ENCODE data around the gene TUBA8. TPM values are rescaled to one million over a fixed set of nuclear protein-coding genes. Genes with fewer than 3 reads are reported as not detected.
"Not testable (repeated sequence)": the region's sequence is repeated elsewhere in the genome, so short reads cannot be mapped to it uniquely, and the experiment has no call there.

Gene TUBA8
- total RNA-seq, 2 donors from 2014 or later = 2.3 to 27.0 TPM

GRCh38 chr22:18070556-18071306 is 39.9 kb upstream of the TUBA8 start:
- Mint-ChIP-seq H3K4me1 (peaks cover 8% of the 10 kb centered on the region), H3K27me3 (peaks cover 42% of the 10 kb centered on the region), H3K4me3 (no peak overlapping the region), H3K27ac (no peak overlapping the region), H3K36me3 (ENCODE audit: low read depth) (peaks cover 3% of the 10 kb centered on the region)
- ATAC-seq = no peak
- H3K9me3 ChIP-seq (ENCODE audit: control insufficient read depth, low read length, poor library complexity, severe bottlenecking) = no peaks in the 10 kb centered on the region
- no peak for DNase-seq

- Mint-ChIP-seq H3K27ac (peak overlapping the region; percentile 54), H3K27me3 (peaks cover 35% of the 10 kb centered on the region)
- ATAC-seq; H3K9me3 ChIP-seq (ENCODE audit: control insufficient read depth, low read length, poor library complexity, severe bottlenecking); H3K36me3 Mint-ChIP-seq (ENCODE audit: low read depth); H3K4me1 Mint-ChIP-seq; H3K4me3 Mint-ChIP-seq; DNase-seq: not testable (repeated sequence)
These were observed 39.2 kb upstream of the TUBA8 start for GRCh38 chr22:18071307-18071967.

- H3K4me1 Mint-ChIP-seq = peaks cover 12% of the 10 kb centered on the region
- DNase-seq (no peak), ATAC-seq (no peak)
- no peaks in the 10 kb centered on the region for H3K9me3 ChIP-seq (ENCODE audit: control insufficient read depth, low read length, poor library complexity, severe bottlenecking)
- H3K27ac Mint-ChIP-seq = no peak overlapping the region
- no peak overlapping the region for H3K4me3 Mint-ChIP-seq
- peaks cover 30% of the 10 kb centered on the region for H3K27me3 Mint-ChIP-seq
- H3K36me3 Mint-ChIP-seq (ENCODE audit: low read depth) = no peaks in the 10 kb centered on the region
These were observed 38.7 kb upstream of the TUBA8 start for GRCh38 chr22:18071968-18072310.

- H3K27ac Mint-ChIP-seq = no peak overlapping the region
- H3K36me3 Mint-ChIP-seq (ENCODE audit: low read depth) = no peaks in the 10 kb centered on the region
- ATAC-seq = no peak
These were observed 37.1 kb upstream of the TUBA8 start for GRCh38 chr22:18073467-18073866.

GRCh38 chr22:18073927-18074326 is 36.7 kb upstream of the TUBA8 start:
- H3K36me3 Mint-ChIP-seq (ENCODE audit: low read depth); DNase-seq; H3K27me3 Mint-ChIP-seq; H3K27ac Mint-ChIP-seq; ATAC-seq; H3K4me3 Mint-ChIP-seq; H3K9me3 ChIP-seq (ENCODE audit: control insufficient read depth, low read length, poor library complexity, severe bottlenecking): not testable (repeated sequence)
- peaks cover 18% of the 10 kb centered on the region for H3K4me1 Mint-ChIP-seq

More at GRCh38 chr22:18073467-18073866, 37.1 kb upstream of the TUBA8 start:
- peaks cover 15% of the 10 kb centered on the region for H3K4me1 Mint-ChIP-seq
- H3K9me3 ChIP-seq (ENCODE audit: control insufficient read depth, low read length, poor library complexity, severe bottlenecking) = no peaks in the 10 kb centered on the region
- no peak for DNase-seq
- peaks cover 14% of the 10 kb centered on the region for H3K27me3 Mint-ChIP-seq
- H3K4me3 Mint-ChIP-seq = no peak overlapping the region

- H3K9me3 ChIP-seq (ENCODE audit: control insufficient read depth, low read length, poor library complexity, severe bottlenecking) = no peaks in the 10 kb centered on the region
- no peak overlapping the region for H3K27ac Mint-ChIP-seq
- peaks cover 28% of the 10 kb centered on the region for H3K4me1 Mint-ChIP-seq
- DNase-seq (no peak), ATAC-seq (no peak)
- H3K4me3 Mint-ChIP-seq = no peak overlapping the region
- peaks cover 2% of the 10 kb centered on the region for H3K36me3 Mint-ChIP-seq (ENCODE audit: low read depth)
- H3K27me3 Mint-ChIP-seq = no peaks in the 10 kb centered on the region
These were observed 35.4 kb upstream of the TUBA8 start for GRCh38 chr22:18075101-18075719.

GRCh38 chr22:18075720-18076497 is 34.7 kb upstream of the TUBA8 start:
- H3K27ac Mint-ChIP-seq = peak overlapping the region; percentile 96
- DNase-seq (peak in 2 of 3 donors; percentile 13 to 43), ATAC-seq (no peak)

GRCh38 chr22:18077087-18077638 is 33.4 kb upstream of the TUBA8 start:
- peak overlapping the region; percentile 98 for H3K4me3 Mint-ChIP-seq
- no peak for DNase-seq
- H3K36me3 Mint-ChIP-seq (ENCODE audit: low read depth) = peaks cover 15% of the 10 kb centered on the region
- peak overlapping the region; percentile 96 for H3K27ac Mint-ChIP-seq
- ATAC-seq = no peak
- H3K9me3 ChIP-seq (ENCODE audit: control insufficient read depth, low read length, poor library complexity, severe bottlenecking) = no peaks in the 10 kb centered on the region
- H3K4me1 Mint-ChIP-seq = peaks cover 38% of the 10 kb centered on the region
- H3K27me3 Mint-ChIP-seq = no peaks in the 10 kb centered on the region

More at GRCh38 chr22:18075720-18076497, 34.7 kb upstream of the TUBA8 start:
- H3K4me1 Mint-ChIP-seq = peaks cover 28% of the 10 kb centered on the region
- peak overlapping the region; percentile 61 for H3K4me3 Mint-ChIP-seq
- no peaks in the 10 kb centered on the region for H3K9me3 ChIP-seq (ENCODE audit: control insufficient read depth, low read length, poor library complexity, severe bottlenecking)
- no peaks in the 10 kb centered on the region for H3K27me3 Mint-ChIP-seq
- H3K36me3 Mint-ChIP-seq (ENCODE audit: low read depth) = peaks cover 6% of the 10 kb centered on the region

GRCh38 chr22:18077639-18078328 is 32.8 kb upstream of the TUBA8 start, which contains the start of gene PEX26:
Gene PEX26 (plus strand): TSS chr22:18077990. CDS start chr22:18078377, 387 bp downstream.
- peaks cover 18% of the 10 kb centered on the region for H3K36me3 Mint-ChIP-seq (ENCODE audit: low read depth)
- peaks cover 44% of the 10 kb centered on the region for H3K4me1 Mint-ChIP-seq
- ATAC-seq = peak; percentile 99
- no peaks in the 10 kb centered on the region for H3K27me3 Mint-ChIP-seq
- peak within 1 kb of the TSS; percentile 98 for H3K4me3 Mint-ChIP-seq
- peak within 1 kb of the TSS; percentile 96 for H3K27ac Mint-ChIP-seq
- peak; percentile 89 to 92 (median 92) for DNase-seq
- H3K9me3 ChIP-seq (ENCODE audit: control insufficient read depth, low read length, poor library complexity, severe bottlenecking) = no peaks in the 10 kb centered on the region

GRCh38 chr22:18078329-18079041 is 32.1 kb upstream of the TUBA8 start:
- Mint-ChIP-seq H3K36me3 (ENCODE audit: low read depth) (peaks cover 18% of the 10 kb centered on the region), H3K4me3 (peak overlapping the region; percentile 98), H3K27me3 (no peaks in the 10 kb centered on the region), H3K4me1 (peaks cover 47% of the 10 kb centered on the region), H3K27ac (peak overlapping the region; percentile 96)
- peak in 1 of 3 donors; percentile 28 for DNase-seq
- ATAC-seq = no peak
- H3K9me3 ChIP-seq (ENCODE audit: control insufficient read depth, low read length, poor library complexity, severe bottlenecking) = no peaks in the 10 kb centered on the region

- H3K36me3 Mint-ChIP-seq (ENCODE audit: low read depth) = peaks cover 18% of the 10 kb centered on the region
- peaks cover 47% of the 10 kb centered on the region for H3K4me1 Mint-ChIP-seq
- peak overlapping the region; percentile 96 for H3K27ac Mint-ChIP-seq
- no peak for DNase-seq
- ATAC-seq = no peak
- no peaks in the 10 kb centered on the region for H3K27me3 Mint-ChIP-seq
- no peaks in the 10 kb centered on the region for H3K9me3 ChIP-seq (ENCODE audit: control insufficient read depth, low read length, poor library complexity, severe bottlenecking)
- peak overlapping the region; percentile 88 for H3K4me3 Mint-ChIP-seq
These were observed 30.8 kb upstream of the TUBA8 start for GRCh38 chr22:18079706-18080233.
